ENCODE measurements around the gene CNTN5. TPM values are rescaled to one million over a fixed set of nuclear protein-coding genes. Genes with fewer than 3 reads are reported as not detected.
"Not testable (repeated sequence)": the region's sequence is repeated elsewhere in the genome, so short reads cannot be mapped to it uniquely, and the experiment has no call there.

CNTN5 gene
- polyA plus RNA-seq, 3 donors: 18.7 to 26.6 (median 19.0) TPM

GRCh38 chr11:100257238-100257803 lies 1236.6 kb downstream of the CNTN5 start:
- DNase-seq (ENCODE audit: low read depth in 3 of 3, low spot score in 2 of 3): not testable (repeated sequence)

- DNase-seq (ENCODE audit: low read depth in 3 of 3, low spot score in 2 of 3): no peak
Observed at GRCh38 chr11:100269516-100269915, 1248.8 kb downstream of the CNTN5 start.

- no peak for DNase-seq (ENCODE audit: low read depth in 3 of 3, low spot score in 2 of 3)
Observed at GRCh38 chr11:100273066-100273815, 1252.5 kb downstream of the CNTN5 start.

- not testable (repeated sequence) for DNase-seq (ENCODE audit: low read depth in 3 of 3, low spot score in 2 of 3)
Observed at GRCh38 chr11:100274466-100274865, 1253.7 kb downstream of the CNTN5 start.

GRCh38 chr11:100294748-100295147 lies 1274.0 kb downstream of the CNTN5 start:
- DNase-seq (ENCODE audit: low read depth in 3 of 3, low spot score in 2 of 3): no peak

- no peak for DNase-seq (ENCODE audit: low read depth in 3 of 3, low spot score in 2 of 3)
Observed at GRCh38 chr11:100296051-100296679, 1275.4 kb downstream of the CNTN5 start.

GRCh38 chr11:100297516-100297915 lies 1276.8 kb downstream of the CNTN5 start:
- DNase-seq (ENCODE audit: low read depth in 3 of 3, low spot score in 2 of 3): no peak

GRCh38 chr11:100302824-100303223 lies 1282.1 kb downstream of the CNTN5 start:
- no peak for DNase-seq (ENCODE audit: low read depth in 3 of 3, low spot score in 2 of 3)

GRCh38 chr11:100303897-100304296 lies 1283.1 kb downstream of the CNTN5 start:
- no peak for DNase-seq (ENCODE audit: low read depth in 3 of 3, low spot score in 2 of 3)

- DNase-seq (ENCODE audit: low read depth in 3 of 3, low spot score in 2 of 3): no peak
Observed at GRCh38 chr11:100308202-100308601, 1287.5 kb downstream of the CNTN5 start.

GRCh38 chr11:100315946-100316345 lies 1295.2 kb downstream of the CNTN5 start:
- no peak for DNase-seq (ENCODE audit: low read depth in 3 of 3, low spot score in 2 of 3)

GRCh38 chr11:100316952-100317351 lies 1296.2 kb downstream of the CNTN5 start:
- DNase-seq (ENCODE audit: low read depth in 3 of 3, low spot score in 2 of 3): peak in 1 of 3 donors; percentile 4

GRCh38 chr11:100319691-100320090 lies 1298.9 kb downstream of the CNTN5 start:
- DNase-seq (ENCODE audit: low read depth in 3 of 3, low spot score in 2 of 3): no peak

GRCh38 chr11:100328626-100329340 lies 1308.0 kb downstream of the CNTN5 start:
- no peak for DNase-seq (ENCODE audit: low read depth in 3 of 3, low spot score in 2 of 3)

- DNase-seq (ENCODE audit: low read depth in 3 of 3, low spot score in 2 of 3): no peak
Observed at GRCh38 chr11:100329352-100329751, 1308.6 kb downstream of the CNTN5 start.

GRCh38 chr11:100336873-100337272 lies 1316.1 kb downstream of the CNTN5 start:
- DNase-seq (ENCODE audit: low read depth in 3 of 3, low spot score in 2 of 3): no peak

- no peak for DNase-seq (ENCODE audit: low read depth in 3 of 3, low spot score in 2 of 3)
Observed at GRCh38 chr11:100338144-100338840, 1317.5 kb downstream of the CNTN5 start.

- DNase-seq (ENCODE audit: low read depth in 3 of 3, low spot score in 2 of 3): peak; percentile 5 to 23 (median 16)
Observed at GRCh38 chr11:100340466-100341319, 1319.9 kb downstream of the CNTN5 start.

- no peak for DNase-seq (ENCODE audit: low read depth in 3 of 3, low spot score in 2 of 3)
Observed at GRCh38 chr11:100353083-100353482, 1332.3 kb downstream of the CNTN5 start.

- DNase-seq (ENCODE audit: low read depth in 3 of 3, low spot score in 2 of 3): no peak
Observed at GRCh38 chr11:100354736-100355135, 1334.0 kb downstream of the CNTN5 start.

All from right renal cortex interstitium (tissue), 3 donors.